Thoracic aorta (tissue), 2 donors: ENCODE measurements around the gene KRTAP19-2. TPM values are rescaled to one million over a fixed set of nuclear protein-coding genes. Genes with fewer than 3 reads are reported as not detected.

Source experiments
- ATAC-seq: fragments of 150-250 bp; one replicate; pipeline ENCODE4 v1.8.0; 2017; ENCODE audit warnings: low read depth; ENCODE audit not compliant: insufficient number of reproducible peaks, low FRiP score
- DNase-seq: peaks from one replicate; pipeline ENCODE4 v3.0.0-alpha.2; 2020; ENCODE audit warnings: low spot score
- H3K27ac ChIP-seq, 2 donors: fragments of 200-600 bp; sonication (generic); 1 replicate in 1 of 2; 2 replicates in 1 of 2; pipeline ENCODE4 v1.5.1; 2016; ENCODE audit warnings: mild to moderate bottlenecking in 2 of 2, moderate library complexity in 2 of 2
- H3K27me3 ChIP-seq: fragments of 200-600 bp; sonication (generic); replicated peaks from 2 replicates; pipeline ENCODE4 v1.6.0; 2016; ENCODE audit warnings: mild to moderate bottlenecking; ENCODE audit not compliant: insufficient read depth
- H3K36me3 ChIP-seq: fragments of 200-600 bp; sonication (generic); one replicate; pipeline ENCODE4 v1.5.1; 2016
- H3K4me1 ChIP-seq, 2 donors: fragments of 200-600 bp; sonication (generic); 1 replicate in 1 of 2; 2 replicates in 1 of 2; pipeline versions ENCODE4 v1.5.1 to v1.6.0; 2016; ENCODE audit warnings: low read depth in 2 of 2, mild to moderate bottlenecking in 1 of 2; ENCODE audit not compliant: control insufficient read depth in 1 of 2
- H3K4me3 ChIP-seq: fragments of 200-600 bp; sonication (generic); 2 replicates; pipeline ENCODE4 v1.5.1; 2016; ENCODE audit warnings: mild to moderate bottlenecking
- H3K9me3 ChIP-seq: fragments of 200-600 bp; sonication (generic); 2 replicates; pipeline ENCODE4 v1.5.1; 2016
- total RNA-seq, 2 donors: library from RNA; depleted of rRNA; stranded (reverse); fragments of >200 nt; gene quantifications; one replicate each; pipeline versions ENCODE4 v1.1.0 to v1.2.3, GENCODE V29; 2016
- TF ChIP-seq, protein P1 (sequence below): fragments of 200-600 bp; sonication (generic); IDR thresholded peaks from one replicate; pipeline ENCODE4 v1.5.1; 2019; ENCODE audit warnings: antibody characterized with exemption

KRTAP19-2 gene
- total RNA-seq, 2 donors from 2014 or later: not detected

GRCh38 chr21:30478004-30478403 is 9.2 kb downstream of the KRTAP19-2 start:
- Histone ChIP-seq H3K9me3 (no peaks in the 10 kb centered on the region), H3K27ac (no peak overlapping the region), H3K4me3 (no peak overlapping the region), H3K4me1 (no peaks in the 10 kb centered on the region), H3K36me3 (no peaks in the 10 kb centered on the region), H3K27me3 (no peaks in the 10 kb centered on the region)
- ATAC-seq: no peak
- DNase-seq: no peak
- TF ChIP-seq, protein P1, sequence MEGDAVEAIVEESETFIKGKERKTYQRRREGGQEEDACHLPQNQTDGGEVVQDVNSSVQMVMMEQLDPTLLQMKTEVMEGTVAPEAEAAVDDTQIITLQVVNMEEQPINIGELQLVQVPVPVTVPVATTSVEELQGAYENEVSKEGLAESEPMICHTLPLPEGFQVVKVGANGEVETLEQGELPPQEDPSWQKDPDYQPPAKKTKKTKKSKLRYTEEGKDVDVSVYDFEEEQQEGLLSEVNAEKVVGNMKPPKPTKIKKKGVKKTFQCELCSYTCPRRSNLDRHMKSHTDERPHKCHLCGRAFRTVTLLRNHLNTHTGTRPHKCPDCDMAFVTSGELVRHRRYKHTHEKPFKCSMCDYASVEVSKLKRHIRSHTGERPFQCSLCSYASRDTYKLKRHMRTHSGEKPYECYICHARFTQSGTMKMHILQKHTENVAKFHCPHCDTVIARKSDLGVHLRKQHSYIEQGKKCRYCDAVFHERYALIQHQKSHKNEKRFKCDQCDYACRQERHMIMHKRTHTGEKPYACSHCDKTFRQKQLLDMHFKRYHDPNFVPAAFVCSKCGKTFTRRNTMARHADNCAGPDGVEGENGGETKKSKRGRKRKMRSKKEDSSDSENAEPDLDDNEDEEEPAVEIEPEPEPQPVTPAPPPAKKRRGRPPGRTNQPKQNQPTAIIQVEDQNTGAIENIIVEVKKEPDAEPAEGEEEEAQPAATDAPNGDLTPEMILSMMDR: no peak

DNA sequence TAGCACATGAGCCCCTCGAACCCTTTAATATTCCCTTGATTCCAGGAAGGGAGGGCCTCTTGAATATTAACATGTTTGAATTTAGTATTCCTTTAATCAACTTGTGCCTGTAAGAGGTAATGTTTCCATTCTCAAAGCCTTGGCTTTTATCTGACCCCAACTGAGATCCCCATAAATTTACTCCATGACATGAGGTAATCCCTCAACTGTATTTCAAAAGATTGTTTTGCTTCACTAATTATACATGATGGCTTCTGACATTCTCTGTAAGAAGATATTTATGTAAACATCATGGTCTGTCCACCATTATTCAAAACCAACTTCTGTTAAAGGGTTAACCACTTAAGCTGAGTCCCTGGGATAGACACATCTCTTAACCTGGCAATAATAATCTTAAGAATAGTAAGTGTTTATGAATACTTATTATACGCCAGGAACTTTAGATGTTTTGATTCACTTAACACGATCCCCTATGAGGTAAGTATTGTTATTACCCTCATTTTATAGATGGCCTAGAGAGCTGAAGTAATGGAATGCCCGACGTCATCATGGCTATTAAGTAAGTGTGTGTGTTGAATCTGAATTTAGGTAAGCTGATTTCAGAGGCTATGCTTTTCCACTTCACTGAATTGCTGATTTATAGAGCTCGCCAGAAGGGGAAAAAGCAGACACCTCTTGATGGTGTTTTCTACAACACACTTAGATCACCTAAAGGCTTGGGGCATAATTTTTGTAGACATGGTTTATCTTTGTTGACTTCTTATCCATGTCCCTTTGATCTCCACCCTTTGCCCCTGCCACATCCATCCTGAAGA is 18.1 kb downstream of the KRTAP19-2 start:
- no peaks in the 10 kb centered on the region for H3K9me3 ChIP-seq
- H3K27me3 ChIP-seq: no peaks in the 10 kb centered on the region
- TF ChIP-seq, protein P1: no peak
- H3K36me3 ChIP-seq: no peaks in the 10 kb centered on the region
- no peak for DNase-seq
- H3K27ac ChIP-seq: no peak overlapping the region
- H3K4me3 ChIP-seq: no peak overlapping the region
- no peak for ATAC-seq
- no peaks in the 10 kb centered on the region for H3K4me1 ChIP-seq

DNA sequence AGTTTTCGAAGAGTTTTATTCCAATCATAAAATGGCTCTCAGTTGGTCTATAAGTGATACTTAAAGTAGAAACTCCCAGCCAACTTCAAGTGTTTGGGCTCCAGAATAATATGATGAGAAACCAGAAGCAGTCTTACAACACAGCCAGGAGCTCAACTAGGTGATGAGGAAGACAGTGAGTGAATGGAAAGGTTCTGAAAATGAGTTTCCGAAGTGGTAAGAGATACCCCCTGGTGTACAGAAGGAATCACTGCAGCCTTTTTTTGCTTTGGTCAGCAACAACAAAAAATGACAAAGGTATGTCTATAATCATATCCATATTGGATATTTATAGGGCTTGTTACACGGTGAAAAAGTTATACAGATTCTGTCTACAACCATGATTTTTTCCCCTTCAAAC is 23.5 kb downstream of the KRTAP19-2 start:
- ATAC-seq: no peak
- no peak overlapping the region for H3K4me3 ChIP-seq
- H3K4me1 ChIP-seq: no peaks in the 10 kb centered on the region
- no peaks in the 10 kb centered on the region for H3K27me3 ChIP-seq
- H3K27ac ChIP-seq: no peak overlapping the region
- no peak for DNase-seq
- TF ChIP-seq, protein P1: peak; percentile 20
- H3K36me3 ChIP-seq: no peaks in the 10 kb centered on the region
- no peaks in the 10 kb centered on the region for H3K9me3 ChIP-seq

DNA sequence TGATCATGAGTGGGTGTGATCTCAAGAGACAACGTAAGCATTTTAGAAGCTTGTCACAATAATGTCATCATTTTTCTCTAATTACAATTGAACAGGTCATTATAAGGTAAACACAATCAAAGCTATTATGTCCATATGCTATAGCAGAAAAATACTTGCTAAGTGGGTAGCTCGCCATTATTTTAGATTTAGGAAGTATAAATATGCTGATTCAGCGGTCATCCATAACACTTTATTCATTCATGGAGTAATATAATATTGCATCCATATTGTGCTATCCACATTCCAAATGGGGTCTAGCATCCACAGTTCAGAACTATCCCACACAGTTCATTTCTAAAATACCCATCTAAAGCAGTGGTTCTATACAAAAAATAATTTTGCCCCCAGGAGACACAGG is 38.7 kb downstream of the KRTAP19-2 start:
- H3K4me3 ChIP-seq: no peak overlapping the region
- H3K27ac ChIP-seq: no peak overlapping the region
- no peaks in the 10 kb centered on the region for H3K36me3 ChIP-seq
- no peaks in the 10 kb centered on the region for H3K9me3 ChIP-seq
- DNase-seq (no peak), ATAC-seq (no peak)
- TF ChIP-seq, protein P1: no peak
- no peaks in the 10 kb centered on the region for H3K27me3 ChIP-seq
- H3K4me1 ChIP-seq: no peaks in the 10 kb centered on the region

DNA sequence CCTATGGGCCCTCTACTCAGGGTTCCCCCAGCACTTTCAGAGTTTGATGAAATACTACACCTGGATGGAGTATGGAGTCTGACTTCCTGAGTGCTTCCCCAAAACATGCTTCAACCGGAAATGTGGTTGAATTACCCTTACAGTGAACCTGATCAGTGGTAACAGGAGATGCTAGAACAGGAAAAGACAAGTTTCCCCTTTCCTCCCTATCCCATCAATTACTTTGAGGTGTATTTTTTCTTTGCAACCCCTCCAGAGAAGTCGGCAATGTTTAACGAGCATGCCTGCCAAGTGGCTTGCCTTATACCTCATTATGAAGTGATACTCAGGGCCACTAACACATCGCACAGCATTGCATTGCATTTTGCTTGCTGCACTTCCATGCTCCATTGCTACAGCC is 40.2 kb downstream of the KRTAP19-2 start:
- H3K27ac ChIP-seq: no peak overlapping the region
- TF ChIP-seq, protein P1: no peak
- H3K36me3 ChIP-seq: no peaks in the 10 kb centered on the region
- H3K4me1 ChIP-seq: no peaks in the 10 kb centered on the region
- DNase-seq (no peak), ATAC-seq (no peak)
- no peak overlapping the region for H3K4me3 ChIP-seq
- no peaks in the 10 kb centered on the region for H3K9me3 ChIP-seq
- no peaks in the 10 kb centered on the region for H3K27me3 ChIP-seq
